ENCODE measurements around the gene DPP10.

GRCh38 chr2:115573756-115574155, 1131.3 kb downstream of the DPP10 start:
- no peak for TF ChIP-seq CTCF (IDR thresholded peaks at IDR 0.05; ENCODE audit: low read length)
- TF ChIP-seq EZH2 (IDR thresholded peaks at IDR 0.05; ENCODE audit: borderline replicate concordance, low read length) = no peak

Data from OCI-LY1 (cell line).